ENCODE results near the gene LRRC14B.

The LRRC14B gene

DNA sequence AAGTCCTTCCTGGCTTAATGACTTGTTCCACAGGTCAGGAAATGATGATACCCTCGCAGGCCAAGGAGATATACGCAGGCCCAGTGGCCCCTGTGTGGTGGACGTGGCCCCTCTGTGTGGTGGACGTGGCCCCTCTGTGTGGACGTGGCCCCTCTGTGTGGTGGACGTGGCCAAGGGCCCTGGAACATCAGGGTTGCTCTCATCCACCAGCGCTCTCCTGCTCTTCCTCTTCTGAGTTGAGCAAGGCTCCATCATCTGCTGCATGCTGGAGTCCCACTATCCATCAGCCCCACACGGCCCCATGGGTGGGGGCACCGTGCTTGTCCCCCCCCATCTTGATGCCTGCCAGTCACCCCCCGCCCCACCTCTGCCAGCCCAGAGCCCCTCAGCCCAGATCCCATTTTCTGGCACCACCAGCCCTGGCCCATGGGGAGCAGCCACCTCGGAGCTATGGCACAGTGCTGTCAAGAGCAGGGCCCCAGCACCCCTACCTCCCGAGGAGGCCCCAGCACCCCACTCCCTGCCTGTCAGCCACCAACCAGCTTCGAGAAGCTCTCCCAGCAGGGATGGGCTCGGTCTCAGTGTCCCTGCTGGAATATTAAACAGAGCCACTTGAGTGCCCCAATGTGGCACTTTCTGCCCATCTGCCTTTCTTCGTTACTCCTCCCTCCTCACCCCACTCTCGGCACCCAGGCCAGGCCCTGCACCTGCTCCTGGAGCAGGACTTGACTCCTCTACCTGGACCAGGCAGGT, 8.1 kb downstream of the LRRC14B start:
- no peak for DNase-seq (ENCODE audit: low read depth)
- no peak for TF ChIP-seq CTCF (IDR thresholded peaks at IDR 0.05; ENCODE audit: low read depth, low read length, missing control alignments)
- no peak overlapping the region for H3K4me3 ChIP-seq (ENCODE audit: low read depth, low read length)
- in situ Hi-C loops (cut with HindIII; ENCODE audit: low sequenced_read_pairs): no loop called here

- TF ChIP-seq CTCF (IDR thresholded peaks at IDR 0.05; ENCODE audit: low read depth, low read length, missing control alignments): no peak
- in situ Hi-C loops (cut with HindIII; ENCODE audit: low sequenced_read_pairs): no loop called here
- no peak for DNase-seq (ENCODE audit: low read depth)
- no peak overlapping the region for H3K4me3 ChIP-seq (ENCODE audit: low read depth, low read length)
Measured at GRCh38 chr5:199950-200645, 8.8 kb downstream of the LRRC14B start.

- DNase-seq (ENCODE audit: low read depth): no peak
- in situ Hi-C loops (cut with HindIII; ENCODE audit: low sequenced_read_pairs): no loop called here
- no peak overlapping the region for H3K4me3 ChIP-seq (ENCODE audit: low read depth, low read length)
- no peak for TF ChIP-seq CTCF (IDR thresholded peaks at IDR 0.05; ENCODE audit: low read depth, low read length, missing control alignments)
Measured at GRCh38 chr5:200985-201384, 9.7 kb downstream of the LRRC14B start.

DNA sequence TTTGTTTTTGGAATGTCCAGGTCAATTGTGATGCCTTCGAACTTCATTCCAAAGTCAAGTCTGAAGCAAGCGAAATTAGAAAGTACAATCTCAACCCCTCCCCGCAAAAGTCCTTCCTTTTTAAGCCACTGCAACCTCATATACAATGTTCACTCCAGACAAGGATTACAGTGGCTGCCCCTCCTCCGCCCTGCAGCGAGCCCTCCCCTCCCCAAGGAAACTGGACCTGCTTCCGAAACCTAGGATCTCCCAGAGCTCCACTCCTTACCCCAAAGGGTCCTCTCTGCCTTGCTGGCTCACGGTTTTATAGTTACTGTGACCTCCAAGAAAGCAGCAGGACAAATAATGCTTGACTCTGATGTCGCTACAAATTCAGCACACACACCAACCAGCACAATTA, 10.4 kb downstream of the LRRC14B start:
- in situ Hi-C loops (cut with HindIII; ENCODE audit: low sequenced_read_pairs): no loop called here
- no peak overlapping the region for H3K4me3 ChIP-seq (ENCODE audit: low read depth, low read length)
- DNase-seq (ENCODE audit: low read depth): no peak
- TF ChIP-seq CTCF (IDR thresholded peaks at IDR 0.05; ENCODE audit: low read depth, low read length, missing control alignments): no peak

- no peak for DNase-seq (ENCODE audit: low read depth)
- in situ Hi-C loops (cut with HindIII; ENCODE audit: low sequenced_read_pairs): no loop called here
- TF ChIP-seq CTCF (IDR thresholded peaks at IDR 0.05; ENCODE audit: low read depth, low read length, missing control alignments): no peak
- H3K4me3 ChIP-seq (ENCODE audit: low read depth, low read length): no peak overlapping the region
Measured at GRCh38 chr5:203246-203930, 12.1 kb downstream of the LRRC14B start.

GRCh38 chr5:204001-204400, 12.7 kb downstream of the LRRC14B start:
- no peak for DNase-seq (ENCODE audit: low read depth)
- no peak overlapping the region for H3K4me3 ChIP-seq (ENCODE audit: low read depth, low read length)
- in situ Hi-C loops (cut with HindIII; ENCODE audit: low sequenced_read_pairs): no loop called here
- no peak for TF ChIP-seq CTCF (IDR thresholded peaks at IDR 0.05; ENCODE audit: low read depth, low read length, missing control alignments)
